ENCODE results near the gene SLC25A33.

Gene SLC25A33

DNA sequence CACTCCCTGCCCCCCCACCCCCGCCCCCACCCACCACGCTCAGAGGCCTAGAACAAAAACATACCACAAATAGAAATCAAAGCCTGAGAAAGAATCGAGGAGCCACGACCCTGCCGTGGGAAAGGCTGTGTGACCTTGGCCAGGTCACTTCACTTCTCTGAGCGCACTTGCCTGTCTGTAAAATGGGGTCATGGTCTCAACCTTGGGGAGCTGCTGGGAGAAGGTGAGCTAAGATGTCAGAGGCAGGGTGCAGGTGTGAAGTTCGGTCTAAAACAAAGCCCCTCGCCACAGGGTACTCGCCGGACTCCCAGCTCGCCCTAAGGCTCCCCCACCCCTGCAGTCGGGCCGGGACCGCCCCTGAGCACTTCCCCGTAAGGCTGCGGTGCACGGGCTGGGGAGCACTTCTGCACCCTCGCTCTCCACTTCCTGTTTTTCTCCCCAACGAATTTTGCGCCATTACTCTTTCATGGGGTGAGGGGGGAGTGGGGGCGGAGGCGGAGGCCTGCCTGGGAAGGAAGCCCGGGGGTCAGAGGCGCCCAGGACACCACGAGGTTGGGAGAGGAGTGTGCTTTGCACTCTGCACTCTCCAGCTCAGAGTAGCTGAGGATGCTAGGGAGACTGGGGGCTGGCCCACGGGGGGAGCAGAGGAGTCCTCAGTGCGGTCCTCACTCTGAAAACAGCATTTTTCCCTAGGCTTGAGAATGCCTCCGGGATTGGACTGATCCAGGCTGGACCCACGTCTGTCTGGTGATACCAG is 90.4 kb downstream of the SLC25A33 start:
- H3K27ac ChIP-seq (ENCODE audit: low read depth, low read length), result no peak overlapping the region
- no peaks in the 10 kb centered on the region; the same call in 1 of the 2 replicates for H3K4me1 ChIP-seq (ENCODE audit: insufficient read depth, low read length)
- no peaks in the 10 kb centered on the region for H3K36me3 ChIP-seq (ENCODE audit: insufficient read depth, low read length)
- peaks cover 8% of the 10 kb centered on the region for H3K27me3 ChIP-seq (ENCODE audit: insufficient read depth, low read length)
- no peak overlapping the region for H3K9ac ChIP-seq (ENCODE audit: low read depth, low read length)
- no peaks in the 10 kb centered on the region for H3K9me3 ChIP-seq (ENCODE audit: insufficient read depth, low read depth, low read length)
- no peak overlapping the region for H3K4me3 ChIP-seq (ENCODE audit: low read length)
- WGBS, result 67% methylated on average over 25 of the region's 29 CpGs

DNA sequence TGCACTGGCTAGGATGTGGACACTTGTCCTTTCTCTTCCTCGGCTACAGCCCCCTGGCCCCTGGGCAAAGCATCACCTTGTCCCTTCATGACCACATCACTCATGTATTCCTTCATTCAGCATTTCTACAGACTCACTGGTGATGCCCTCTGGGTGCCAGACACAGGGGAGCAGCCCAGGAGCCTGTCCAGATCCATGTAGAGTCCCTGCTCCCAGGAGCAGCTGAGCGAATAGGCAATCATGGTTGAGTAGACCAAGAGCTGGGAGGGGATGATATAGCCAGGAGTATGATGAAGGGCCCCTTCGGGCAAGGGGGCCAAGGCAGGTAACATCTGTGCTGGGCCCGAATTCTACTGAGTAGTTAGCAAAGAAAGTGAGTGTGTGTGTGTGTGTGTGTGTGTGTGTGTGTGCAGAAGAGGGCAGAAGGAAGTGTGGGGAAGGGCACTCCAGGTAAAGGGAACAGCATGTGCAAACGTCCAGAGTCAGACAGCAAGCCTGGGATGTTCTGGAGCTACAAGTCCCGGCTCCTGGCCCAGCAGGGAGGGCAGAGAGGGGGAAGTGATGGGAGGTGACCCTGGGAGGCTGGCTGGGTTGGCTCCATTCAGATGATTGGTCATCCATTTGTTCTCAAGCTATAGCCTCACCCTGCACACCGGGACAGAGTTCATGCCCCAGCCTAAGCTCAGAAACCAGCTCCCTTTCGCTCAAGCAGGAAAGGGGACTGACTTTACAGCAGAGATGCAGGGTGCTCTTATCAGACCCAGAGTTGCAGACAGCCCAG is 91.3 kb downstream of the SLC25A33 start:
- no peak overlapping the region for H3K4me3 ChIP-seq (ENCODE audit: low read length)
- H3K9ac ChIP-seq (ENCODE audit: low read depth, low read length), result no peak overlapping the region
- H3K36me3 ChIP-seq (ENCODE audit: insufficient read depth, low read length), result no peaks in the 10 kb centered on the region
- no peaks in the 10 kb centered on the region for H3K9me3 ChIP-seq (ENCODE audit: insufficient read depth, low read depth, low read length)
- no peak overlapping the region for H3K27ac ChIP-seq (ENCODE audit: low read depth, low read length)
- H3K27me3 ChIP-seq (ENCODE audit: insufficient read depth, low read length), result peaks cover 8% of the 10 kb centered on the region
- WGBS, result 86% methylated on average over 8 of the region's 8 CpGs
- H3K4me1 ChIP-seq (ENCODE audit: insufficient read depth, low read length), result no peaks in the 10 kb centered on the region; the same call in 1 of the 2 replicates

DNA sequence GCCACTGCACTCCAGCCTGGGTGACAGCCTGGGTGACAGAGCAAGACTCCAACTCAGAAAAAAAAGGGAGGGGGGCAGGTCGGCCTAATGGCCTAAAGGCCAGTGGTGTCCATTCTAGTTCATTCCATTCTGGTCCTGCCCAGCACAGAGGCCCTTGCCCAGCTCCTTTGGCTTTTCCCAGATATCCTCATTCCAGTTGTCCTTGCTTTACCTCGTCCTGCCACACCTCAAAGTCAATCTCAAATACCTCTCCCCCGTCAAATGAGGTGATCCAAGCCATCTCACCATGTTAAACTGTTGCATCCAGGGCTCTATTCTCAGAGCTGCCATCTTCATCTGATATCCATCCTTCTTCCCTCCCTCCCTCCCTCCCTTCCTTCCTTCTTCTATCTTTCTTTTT is 92.3 kb downstream of the SLC25A33 start:
- H3K36me3 ChIP-seq (ENCODE audit: insufficient read depth, low read length), result no peaks in the 10 kb centered on the region
- peaks cover 8% of the 10 kb centered on the region for H3K27me3 ChIP-seq (ENCODE audit: insufficient read depth, low read length)
- no peak overlapping the region for H3K4me3 ChIP-seq (ENCODE audit: low read length)
- WGBS, result 89% methylated on average over 3 of the region's 3 CpGs
- no peak overlapping the region for H3K9ac ChIP-seq (ENCODE audit: low read depth, low read length)
- no peaks in the 10 kb centered on the region for H3K9me3 ChIP-seq (ENCODE audit: insufficient read depth, low read depth, low read length)
- H3K27ac ChIP-seq (ENCODE audit: low read depth, low read length), result no peak overlapping the region
- no peaks in the 10 kb centered on the region; the same call in 1 of the 2 replicates for H3K4me1 ChIP-seq (ENCODE audit: insufficient read depth, low read length)

DNA sequence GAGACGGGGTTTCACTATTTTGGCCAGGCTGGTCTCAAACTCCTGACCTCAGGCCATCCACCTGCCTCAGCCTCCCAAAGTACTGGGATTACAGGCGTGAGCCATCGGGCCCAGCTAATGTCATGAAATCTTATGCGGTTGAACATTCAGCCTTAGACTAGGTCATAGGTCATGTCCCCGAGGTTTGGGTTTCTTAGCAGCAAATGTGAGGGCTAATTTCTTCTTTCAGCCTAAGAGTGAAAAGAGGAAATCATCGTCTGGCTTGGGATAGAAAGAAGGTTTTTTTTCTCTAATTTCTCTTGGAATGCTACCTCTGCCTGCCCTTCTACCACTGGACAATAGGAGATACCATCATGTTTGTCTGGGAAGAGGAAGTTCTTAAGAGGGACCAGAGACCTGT is 94.2 kb downstream of the SLC25A33 start:
- Histone ChIP-seq H3K9me3 (ENCODE audit: insufficient read depth, low read depth, low read length) (no peaks in the 10 kb centered on the region), H3K4me3 (ENCODE audit: low read length) (no peak overlapping the region), H3K9ac (ENCODE audit: low read depth, low read length) (no peak overlapping the region), H3K4me1 (ENCODE audit: insufficient read depth, low read length) (no peaks in the 10 kb centered on the region; the same call in 1 of the 2 replicates), H3K27me3 (ENCODE audit: insufficient read depth, low read length) (no peaks in the 10 kb centered on the region; the same call in 1 of the 2 replicates), H3K27ac (ENCODE audit: low read depth, low read length) (no peak overlapping the region), H3K36me3 (ENCODE audit: insufficient read depth, low read length) (no peaks in the 10 kb centered on the region)
- 94% methylated on average over 6 of the region's 6 CpGs for WGBS

DNA sequence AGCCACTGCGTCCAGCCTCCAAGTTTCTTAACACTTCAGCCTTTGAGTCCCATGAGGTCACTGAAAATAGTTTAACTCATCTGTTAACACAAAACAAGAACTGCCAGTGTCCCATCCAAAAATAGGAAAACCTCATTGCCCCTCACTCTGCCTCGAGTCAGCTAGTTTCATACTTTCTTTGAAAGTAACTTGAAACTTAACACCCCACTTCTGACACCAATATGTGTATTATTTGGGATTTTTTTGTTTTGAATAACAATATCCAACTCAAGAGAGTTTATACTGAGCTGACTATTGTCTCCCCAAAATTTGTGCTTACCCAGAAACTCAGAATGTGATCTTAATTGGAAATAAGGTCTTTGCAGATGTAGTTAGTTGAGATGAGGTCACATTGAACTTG is 95.3 kb downstream of the SLC25A33 start:
- H3K4me3 ChIP-seq (ENCODE audit: low read length), result no peak overlapping the region
- H3K27me3 ChIP-seq (ENCODE audit: insufficient read depth, low read length), result no peaks in the 10 kb centered on the region
- H3K36me3 ChIP-seq (ENCODE audit: insufficient read depth, low read length), result no peaks in the 10 kb centered on the region
- no peaks in the 10 kb centered on the region for H3K9me3 ChIP-seq (ENCODE audit: insufficient read depth, low read depth, low read length)
- WGBS, result 89% methylated on average over 2 of the region's 2 CpGs
- no peak overlapping the region for H3K27ac ChIP-seq (ENCODE audit: low read depth, low read length)
- H3K9ac ChIP-seq (ENCODE audit: low read depth, low read length), result no peak overlapping the region
- no peaks in the 10 kb centered on the region for H3K4me1 ChIP-seq (ENCODE audit: insufficient read depth, low read length)

Measured in HUES64 (cell line).